Activated T-helper 17 cell treated with anti-CD3 and anti-CD28 coated beads, Interleukin-2, amount 50 U/mL, for 72 hours (primary cell): ENCODE results near the gene SLC9A4. TPM values are rescaled to one million over a fixed set of nuclear protein-coding genes. Genes with fewer than 3 reads are reported as not detected.
"Not testable (repeated sequence)": the region's sequence is repeated elsewhere in the genome, so short reads cannot be mapped to it uniquely, and the experiment has no call there.

ENCODE experiments used
- ATAC-seq: fragments of 150-1000 bp; cut with Tn5 transposase; replicated peaks from 2 replicates; pipeline ENCODE4 v1.10.0; 2021; ENCODE audit warnings: mild to moderate bottlenecking, moderate library complexity
- H3K27ac Mint-ChIP-seq: one replicate; pipeline ENCODE4 v1.8.0; 2022; ENCODE audit warnings: mixed read lengths
- H3K27me3 Mint-ChIP-seq: one replicate; pipeline ENCODE4 v1.8.0; 2022; ENCODE audit warnings: mixed read lengths
- H3K36me3 Mint-ChIP-seq: one replicate; pipeline ENCODE4 v1.8.0; 2022; ENCODE audit warnings: low read depth, mild to moderate bottlenecking, mixed read lengths
- H3K4me1 Mint-ChIP-seq: one replicate; pipeline ENCODE4 v1.8.0; 2022; ENCODE audit warnings: mixed read lengths
- H3K4me3 Mint-ChIP-seq: one replicate; pipeline ENCODE4 v1.8.0; 2022; ENCODE audit warnings: mild to moderate bottlenecking, mixed read lengths
- H3K9me3 Mint-ChIP-seq: one replicate; pipeline ENCODE4 v1.8.0; 2022; ENCODE audit warnings: mixed read lengths
- total RNA-seq, 2 donors: library from RNA; stranded (reverse); gene quantifications; one replicate each; pipeline ENCODE4 v1.2.3, GENCODE V29; 2022

Gene SLC9A4
- total RNA-seq, 2 donors from 2014 or later, result 0.11 TPM

DNA sequence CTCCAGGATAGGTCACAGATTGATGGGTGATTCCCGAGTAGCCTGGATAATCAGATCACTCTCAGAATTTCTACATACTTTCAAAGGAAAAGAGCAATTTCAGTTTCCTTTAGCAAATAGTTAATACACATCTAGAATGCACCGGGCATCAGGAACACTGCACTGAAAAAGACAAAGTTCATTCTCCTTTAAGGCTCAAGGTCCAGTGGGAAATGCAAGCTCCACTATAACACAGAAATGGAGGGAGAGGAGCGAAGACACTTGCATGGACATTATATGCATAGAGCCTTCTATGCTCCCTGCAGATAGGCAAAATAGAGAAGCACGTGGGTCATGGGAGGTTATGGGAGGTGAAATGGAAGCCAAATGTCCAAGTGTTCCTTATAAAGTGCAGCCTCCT lies 49.1 kb downstream of the SLC9A4 start:
- Mint-ChIP-seq H3K27ac (no peak overlapping the region), H3K36me3 (no peaks in the 10 kb centered on the region), H3K9me3 (no peaks in the 10 kb centered on the region), H3K4me1 (no peaks in the 10 kb centered on the region), H3K4me3 (no peak overlapping the region), H3K27me3 (peaks cover 3% of the 10 kb centered on the region)
- no peak for ATAC-seq

DNA sequence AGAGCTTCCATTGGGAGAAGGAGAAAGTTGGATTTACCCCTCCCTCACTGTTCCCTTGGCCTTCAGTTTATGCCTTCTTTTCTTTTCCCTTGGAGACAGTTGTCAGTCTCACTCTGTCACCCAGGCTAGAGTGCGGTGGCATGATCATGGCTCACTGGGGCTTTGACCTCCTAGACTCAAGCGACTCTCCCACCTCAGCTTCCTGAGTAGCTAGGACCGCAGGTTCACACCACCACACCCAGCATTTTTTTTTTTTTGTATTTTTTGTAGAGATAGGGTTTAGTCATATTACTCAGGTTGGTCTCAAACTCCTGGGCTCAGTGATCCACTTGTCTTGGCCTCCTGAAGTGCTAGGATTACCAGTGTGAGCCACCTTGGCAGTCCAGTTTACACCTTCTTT lies 49.9 kb downstream of the SLC9A4 start:
- H3K4me3 Mint-ChIP-seq, result no peak overlapping the region
- H3K27ac Mint-ChIP-seq, result no peak overlapping the region
- H3K9me3 Mint-ChIP-seq, result no peaks in the 10 kb centered on the region
- H3K4me1 Mint-ChIP-seq, result no peaks in the 10 kb centered on the region
- no peaks in the 10 kb centered on the region for H3K36me3 Mint-ChIP-seq
- ATAC-seq, result no peak
- H3K27me3 Mint-ChIP-seq, result no peaks in the 10 kb centered on the region

DNA sequence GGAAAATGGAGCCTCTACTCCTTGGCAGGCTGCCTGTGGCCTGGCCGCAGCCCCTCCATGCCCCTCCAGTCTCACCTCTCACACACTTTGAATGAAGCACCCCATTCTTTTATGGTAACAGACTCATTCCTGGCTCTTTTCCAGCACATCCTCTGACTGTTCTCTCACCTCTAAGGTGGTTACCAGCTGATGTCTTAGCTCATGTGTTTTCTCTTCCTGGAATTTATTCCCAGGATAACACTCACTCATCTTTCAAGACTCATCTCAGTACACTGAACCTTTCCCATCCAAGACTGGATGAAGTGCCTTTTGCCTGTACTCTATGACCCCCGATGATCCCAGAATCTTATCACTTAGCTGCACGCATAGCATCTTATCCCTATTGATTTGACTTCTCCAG lies 50.6 kb downstream of the SLC9A4 start:
- Mint-ChIP-seq H3K4me1 (no peaks in the 10 kb centered on the region), H3K4me3 (no peak overlapping the region), H3K27me3 (no peaks in the 10 kb centered on the region), H3K9me3 (no peaks in the 10 kb centered on the region), H3K27ac (no peak overlapping the region), H3K36me3 (no peaks in the 10 kb centered on the region)
- ATAC-seq, result no peak

DNA sequence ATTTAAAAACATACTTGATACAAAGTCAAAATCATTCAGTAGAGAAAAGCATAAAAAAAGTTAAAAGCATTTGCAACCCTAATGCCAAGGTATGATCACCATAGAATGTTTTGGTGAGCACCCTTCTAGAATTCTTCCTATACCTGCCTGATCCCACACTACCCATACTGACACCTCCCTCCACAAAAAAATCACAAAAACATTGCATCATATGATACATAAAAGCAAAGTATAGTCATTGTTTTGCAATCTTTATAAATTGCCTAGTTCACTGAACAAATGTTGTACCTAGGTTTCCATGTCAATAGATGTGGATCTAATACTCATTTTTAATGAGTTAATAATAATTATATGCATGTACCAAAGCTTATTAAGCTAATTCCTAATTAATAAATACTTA lies 54.1 kb downstream of the SLC9A4 start:
- no peaks in the 10 kb centered on the region for H3K9me3 Mint-ChIP-seq

DNA sequence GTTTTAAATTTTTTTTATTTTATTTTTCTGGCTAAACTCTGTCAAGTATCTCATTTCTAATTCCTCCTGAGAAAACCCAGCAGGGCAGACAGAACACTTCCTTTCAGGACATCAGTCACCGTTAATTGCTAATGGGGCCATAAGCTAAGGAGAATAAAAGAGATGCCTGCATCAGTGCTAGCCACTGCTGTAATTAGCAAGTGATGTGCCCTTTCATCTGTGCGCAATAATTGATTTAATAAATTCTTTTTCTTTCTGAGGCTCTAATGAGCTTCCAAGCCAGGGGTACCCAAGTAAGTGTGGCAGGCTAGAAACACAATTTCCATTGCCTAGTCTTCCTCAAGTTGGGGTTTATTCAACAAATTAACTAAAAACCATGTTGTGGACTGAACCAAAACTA lies 65.5 kb downstream of the SLC9A4 start:
- Mint-ChIP-seq H3K27me3 (peaks cover 9% of the 10 kb centered on the region), H3K4me3 (no peak overlapping the region), H3K36me3 (no peaks in the 10 kb centered on the region), H3K27ac (no peak overlapping the region), H3K9me3 (no peaks in the 10 kb centered on the region), H3K4me1 (no peaks in the 10 kb centered on the region)
- no peak for ATAC-seq

More for the DNA sequence above, 54.1 kb downstream of the SLC9A4 start:
- Mint-ChIP-seq H3K4me1 (no peaks in the 10 kb centered on the region), H3K27ac (no peak overlapping the region), H3K27me3 (peaks cover 11% of the 10 kb centered on the region), H3K4me3 (no peak overlapping the region), H3K36me3 (no peaks in the 10 kb centered on the region)
- ATAC-seq, result no peak

DNA sequence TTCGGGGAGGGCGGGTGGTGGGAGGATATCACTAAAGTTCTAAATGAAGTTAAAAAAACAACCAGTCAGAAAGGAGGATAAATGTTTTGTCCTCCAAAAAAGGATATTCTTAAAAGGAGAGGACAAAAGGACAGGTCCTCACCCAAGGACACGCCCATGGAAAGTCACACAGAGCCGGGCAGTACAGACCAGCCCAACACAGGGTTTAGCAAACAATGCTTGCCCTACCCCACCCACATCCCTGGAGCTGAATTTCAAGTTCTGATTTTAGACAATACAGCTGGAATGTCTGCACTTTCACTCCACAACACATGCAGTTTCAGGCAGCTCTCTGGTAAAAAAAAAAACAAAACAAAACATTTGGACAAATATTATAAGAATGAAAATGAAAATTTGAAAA lies 67.9 kb downstream of the SLC9A4 start:
- H3K27ac Mint-ChIP-seq, result no peak overlapping the region
- no peaks in the 10 kb centered on the region for H3K4me1 Mint-ChIP-seq
- no peaks in the 10 kb centered on the region for H3K36me3 Mint-ChIP-seq
- no peaks in the 10 kb centered on the region for H3K9me3 Mint-ChIP-seq
- H3K4me3 Mint-ChIP-seq, result no peak overlapping the region
- no peaks in the 10 kb centered on the region for H3K27me3 Mint-ChIP-seq
- ATAC-seq, result no peak

DNA sequence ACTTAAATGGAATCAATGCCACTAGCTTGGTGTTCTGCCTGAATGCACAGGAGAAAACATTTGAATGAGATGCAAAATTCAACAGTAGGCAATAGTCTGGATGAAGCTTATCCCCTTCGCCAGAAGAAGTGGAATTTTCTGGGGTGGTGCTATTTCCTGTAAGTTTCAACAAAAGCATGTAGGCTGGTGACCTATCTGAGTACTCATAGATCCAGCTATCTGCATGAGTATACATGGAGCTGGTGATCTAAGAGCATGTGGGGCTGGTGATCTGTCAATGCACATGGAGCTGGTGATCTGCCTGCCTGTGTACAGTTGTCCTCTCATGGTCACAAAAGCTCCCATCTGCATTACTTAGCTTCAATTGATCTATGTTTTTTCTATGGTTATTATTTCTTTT lies 71.2 kb downstream of the SLC9A4 start:
- ATAC-seq, result no peak
- no peak overlapping the region for H3K4me3 Mint-ChIP-seq
- no peak overlapping the region for H3K27ac Mint-ChIP-seq
- no peaks in the 10 kb centered on the region for H3K36me3 Mint-ChIP-seq
- peaks cover 13% of the 10 kb centered on the region for H3K9me3 Mint-ChIP-seq
- no peaks in the 10 kb centered on the region for H3K4me1 Mint-ChIP-seq
- H3K27me3 Mint-ChIP-seq, result peaks cover 5% of the 10 kb centered on the region

DNA sequence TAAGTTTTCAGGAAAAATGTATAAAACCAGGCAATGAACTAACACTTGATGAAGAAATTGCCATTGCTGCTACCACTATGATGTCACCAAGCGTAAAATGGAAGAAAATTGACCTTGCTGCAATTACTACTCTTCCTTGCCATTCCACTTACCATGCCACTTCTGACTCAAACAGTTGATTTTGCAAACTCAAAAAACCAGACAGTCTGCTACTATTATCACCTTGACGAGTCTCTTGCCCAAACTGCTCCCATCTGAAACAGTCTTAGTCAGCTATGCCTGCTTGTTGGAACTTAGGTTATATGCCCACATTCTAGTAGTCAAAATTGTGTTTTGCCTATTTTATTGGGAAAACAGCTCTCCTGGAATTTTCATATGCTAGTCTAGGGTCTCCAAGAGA lies 74.4 kb downstream of the SLC9A4 start:
- Mint-ChIP-seq H3K4me3 (no peak overlapping the region), H3K27ac (no peak overlapping the region), H3K36me3 (no peaks in the 10 kb centered on the region), H3K4me1 (no peaks in the 10 kb centered on the region), H3K9me3 (peaks cover 15% of the 10 kb centered on the region), H3K27me3 (peaks cover 5% of the 10 kb centered on the region)
- no peak for ATAC-seq

DNA sequence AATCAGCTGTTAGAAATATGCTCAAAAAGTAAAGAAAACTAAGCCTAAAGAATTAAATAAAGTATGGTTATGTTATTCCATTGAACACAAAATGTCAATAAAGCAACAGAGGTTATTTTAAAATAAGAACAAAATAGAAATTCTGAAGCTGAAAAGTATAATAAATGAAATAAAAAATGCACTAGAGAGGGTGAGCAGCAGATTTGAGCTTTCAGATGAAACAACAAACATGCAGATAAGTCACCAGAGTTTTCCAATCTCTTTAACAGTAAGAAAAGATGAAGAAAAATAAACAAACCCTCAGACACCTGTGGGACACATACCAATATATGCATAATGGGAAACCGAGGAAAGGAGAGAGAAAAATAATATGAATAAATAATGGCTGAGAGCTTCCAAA lies 76.0 kb downstream of the SLC9A4 start:
- H3K4me3 Mint-ChIP-seq, result no peak overlapping the region
- no peaks in the 10 kb centered on the region for H3K36me3 Mint-ChIP-seq
- H3K9me3 Mint-ChIP-seq, result peaks cover 15% of the 10 kb centered on the region
- no peaks in the 10 kb centered on the region for H3K4me1 Mint-ChIP-seq
- no peak overlapping the region for H3K27ac Mint-ChIP-seq
- ATAC-seq, result no peak
- peaks cover 9% of the 10 kb centered on the region for H3K27me3 Mint-ChIP-seq

DNA sequence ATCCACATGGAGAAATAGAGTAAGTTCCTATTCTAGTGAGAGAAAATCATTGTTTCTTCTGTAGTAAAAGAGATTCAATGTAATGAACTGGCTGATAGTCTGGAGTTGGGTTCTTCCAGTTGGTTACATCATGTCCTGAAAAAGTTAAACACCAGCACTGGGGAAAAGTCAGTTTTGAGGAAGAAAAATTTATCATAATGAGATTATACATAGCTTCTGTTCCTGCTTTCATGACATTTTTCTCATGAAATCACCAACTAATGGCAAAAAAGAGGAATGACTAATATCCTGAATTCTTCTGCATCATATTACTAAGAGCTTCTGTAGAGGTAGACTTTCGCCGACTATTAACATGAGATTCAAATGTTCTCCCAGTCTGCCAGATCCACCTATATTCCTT lies 77.1 kb downstream of the SLC9A4 start:
- no peak overlapping the region for H3K27ac Mint-ChIP-seq
- no peak for ATAC-seq
- H3K4me3 Mint-ChIP-seq, result no peak overlapping the region
- H3K9me3 Mint-ChIP-seq, result peaks cover 15% of the 10 kb centered on the region
- no peaks in the 10 kb centered on the region for H3K4me1 Mint-ChIP-seq
- peaks cover 9% of the 10 kb centered on the region for H3K27me3 Mint-ChIP-seq
- H3K36me3 Mint-ChIP-seq, result no peaks in the 10 kb centered on the region

DNA sequence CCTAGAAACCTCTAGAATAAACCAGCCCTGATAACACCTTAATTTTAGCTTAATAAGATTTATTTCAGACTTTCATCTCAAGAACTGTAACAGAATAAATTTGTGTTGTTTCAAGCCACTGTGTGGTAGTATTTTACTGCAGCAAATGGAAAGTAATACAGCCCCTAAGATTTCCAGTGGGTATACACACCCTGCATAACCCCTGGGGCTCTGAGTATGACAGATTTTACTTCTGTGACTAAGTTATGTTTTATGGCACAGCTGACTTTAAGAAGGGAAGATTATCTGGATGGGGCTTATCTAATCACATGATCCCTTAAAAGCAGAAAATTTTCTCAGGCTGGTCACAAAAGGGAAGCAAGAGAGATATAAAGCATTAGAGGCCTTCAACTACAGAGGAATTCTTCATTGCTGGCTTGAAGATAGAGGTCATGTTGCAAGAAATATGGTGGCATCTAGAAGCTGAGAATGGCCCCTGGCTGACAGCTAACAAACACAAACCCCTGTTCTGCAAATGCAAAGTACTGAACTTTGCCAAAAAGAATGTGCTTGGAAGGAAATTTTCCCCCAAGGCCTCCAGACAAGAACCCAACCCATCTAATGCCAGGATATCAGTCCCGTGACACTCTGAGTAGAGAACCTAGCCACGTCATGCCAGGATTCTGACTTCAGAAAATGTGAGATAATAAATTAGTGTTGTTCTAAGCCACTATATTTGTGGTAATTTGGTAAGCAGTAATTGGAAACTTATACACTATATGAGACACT lies 78.5 kb downstream of the SLC9A4 start:
- Mint-ChIP-seq H3K4me1 (no peaks in the 10 kb centered on the region), H3K27me3 (peaks cover 9% of the 10 kb centered on the region), H3K9me3 (peaks cover 15% of the 10 kb centered on the region), H3K27ac (no peak overlapping the region), H3K4me3 (no peak overlapping the region), H3K36me3 (no peaks in the 10 kb centered on the region)
- no peak for ATAC-seq

DNA sequence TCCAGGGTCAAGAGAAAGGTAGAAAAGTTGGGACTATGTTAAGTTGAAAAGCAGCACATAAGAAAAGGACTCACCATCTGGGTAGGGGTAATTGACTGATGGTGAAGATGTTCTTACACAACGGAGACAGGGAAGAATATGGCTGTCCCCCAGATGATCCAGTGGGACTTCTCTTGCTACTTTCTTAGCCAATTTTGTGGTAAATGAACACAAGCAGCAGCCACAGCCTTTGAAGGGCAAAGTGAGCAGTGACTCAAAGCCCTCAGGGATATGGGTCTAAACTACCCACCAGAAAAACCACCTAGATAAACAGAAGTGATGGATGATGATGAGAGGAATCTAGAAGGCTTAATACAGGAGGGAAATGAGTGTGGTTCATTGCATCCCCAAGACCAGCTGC lies 80.6 kb downstream of the SLC9A4 start:
- Mint-ChIP-seq H3K9me3 (peaks cover 5% of the 10 kb centered on the region), H3K27ac (no peak overlapping the region), H3K4me1 (no peaks in the 10 kb centered on the region), H3K4me3 (no peak overlapping the region), H3K36me3 (no peaks in the 10 kb centered on the region), H3K27me3 (peaks cover 4% of the 10 kb centered on the region)
- no peak for ATAC-seq

DNA sequence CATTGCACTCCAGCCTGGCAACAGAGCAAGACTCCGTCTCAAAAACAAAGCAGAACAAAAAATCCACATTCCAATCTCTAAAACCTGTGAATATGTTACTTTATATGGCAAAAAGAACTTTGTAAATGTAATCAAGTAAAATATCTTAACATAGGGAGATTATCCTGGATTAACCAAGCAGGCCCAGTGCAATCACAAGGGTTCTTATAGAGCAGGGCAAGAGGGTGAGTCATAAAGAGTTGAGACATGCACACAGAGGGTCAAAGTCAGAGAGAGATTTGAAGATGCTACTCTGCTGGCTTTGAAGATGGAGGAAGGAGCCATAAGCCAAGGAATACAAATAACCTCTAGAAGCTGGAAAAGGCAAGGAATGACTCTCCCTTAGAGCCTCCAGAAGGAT lies 85.4 kb downstream of the SLC9A4 start:
- H3K4me1 Mint-ChIP-seq, result no peaks in the 10 kb centered on the region
- ATAC-seq, result no peak
- no peak overlapping the region for H3K27ac Mint-ChIP-seq
- H3K4me3 Mint-ChIP-seq, result no peak overlapping the region
- H3K9me3 Mint-ChIP-seq, result no peaks in the 10 kb centered on the region
- H3K27me3 Mint-ChIP-seq, result peaks cover 7% of the 10 kb centered on the region
- H3K36me3 Mint-ChIP-seq, result no peaks in the 10 kb centered on the region

DNA sequence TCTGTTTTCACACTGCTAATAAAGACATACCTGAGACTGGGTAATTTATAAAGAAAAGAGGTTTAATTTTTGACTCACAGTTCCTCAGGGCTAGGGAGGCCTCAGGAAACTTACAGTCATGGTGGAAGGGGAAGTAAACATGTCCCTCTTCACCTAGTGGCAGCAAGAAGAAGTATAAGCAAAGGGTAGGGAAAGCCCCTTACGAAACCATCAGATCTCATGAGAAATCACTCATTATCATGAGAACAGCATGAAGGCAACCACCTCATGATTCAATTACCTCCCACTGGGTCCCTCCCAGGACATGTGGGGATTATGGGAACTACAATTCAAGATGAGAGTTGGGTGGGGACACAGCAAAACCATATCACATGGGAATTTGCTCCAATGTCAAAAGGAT lies 89.5 kb downstream of the SLC9A4 start:
- H3K9me3 Mint-ChIP-seq, H3K27ac Mint-ChIP-seq, H3K27me3 Mint-ChIP-seq, H3K36me3 Mint-ChIP-seq, H3K4me1 Mint-ChIP-seq, H3K4me3 Mint-ChIP-seq: not testable (repeated sequence)
- peak; percentile 48 for ATAC-seq

DNA sequence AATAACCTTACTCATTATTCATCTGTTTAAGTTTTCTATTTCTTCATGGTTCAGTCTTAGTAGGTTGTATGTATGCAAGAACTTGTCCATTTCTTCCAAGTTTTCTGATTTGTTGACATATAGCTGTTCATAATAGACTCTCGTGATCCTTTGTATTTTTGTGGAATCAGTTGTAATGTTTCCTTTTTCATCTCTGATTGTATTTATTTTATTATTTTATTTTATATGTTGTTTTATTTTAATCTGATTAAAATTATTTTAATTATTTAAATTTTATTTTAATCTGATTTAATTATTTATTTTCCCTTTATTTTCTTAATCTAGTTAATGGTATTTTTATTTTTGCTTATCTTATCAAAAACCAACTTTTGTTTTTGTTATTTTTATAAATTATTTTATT lies 102.9 kb downstream of the SLC9A4 start:
- peaks cover 4% of the 10 kb centered on the region for H3K9me3 Mint-ChIP-seq
- ATAC-seq, result no peak
- peaks cover 28% of the 10 kb centered on the region for H3K27me3 Mint-ChIP-seq
- H3K27ac Mint-ChIP-seq, result no peak overlapping the region
- no peaks in the 10 kb centered on the region for H3K4me1 Mint-ChIP-seq
- no peak overlapping the region for H3K4me3 Mint-ChIP-seq
- no peaks in the 10 kb centered on the region for H3K36me3 Mint-ChIP-seq

DNA sequence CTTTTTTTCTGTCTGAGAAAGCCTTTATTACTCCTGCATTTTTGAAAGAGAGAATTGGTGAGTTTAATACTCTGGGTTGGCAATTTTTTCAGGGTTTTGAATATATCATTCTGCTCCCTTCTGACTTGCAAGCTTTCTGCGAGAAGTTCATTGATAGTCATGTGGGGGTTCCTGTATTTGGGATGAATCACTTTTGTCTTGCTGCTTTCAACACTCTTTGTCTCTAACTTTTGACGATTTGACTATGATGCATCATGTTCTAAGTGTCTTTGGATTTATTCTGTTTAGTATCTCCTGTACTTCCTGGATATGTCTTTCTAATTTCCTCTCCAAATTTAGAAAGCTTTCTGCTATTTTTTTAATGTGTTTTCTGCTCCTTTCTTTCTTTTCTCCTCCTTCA lies 105.3 kb downstream of the SLC9A4 start:
- H3K4me3 Mint-ChIP-seq, result no peak overlapping the region
- no peak for ATAC-seq
- peaks cover 30% of the 10 kb centered on the region for H3K27me3 Mint-ChIP-seq
- H3K27ac Mint-ChIP-seq, result no peak overlapping the region
- H3K36me3 Mint-ChIP-seq, result no peaks in the 10 kb centered on the region
- no peaks in the 10 kb centered on the region for H3K4me1 Mint-ChIP-seq
- peaks cover 4% of the 10 kb centered on the region for H3K9me3 Mint-ChIP-seq
